HEK293 (cell line): Measurements from ENCODE around the gene HP1BP3.

Source experiments
- ZFP69B ChIP-seq: fragments of 450-650 bp; formaldehyde crosslinking; IDR thresholded peaks from 2 replicates; pipeline ENCODE4 v1.5.1; 2016; ENCODE audit warnings: missing biosample characterization, missing genetic modification characterization
- TF ChIP-seq, protein P1 (sequence below): fragments of 450-650 bp; formaldehyde crosslinking; IDR thresholded peaks from 2 replicates; pipeline ENCODE4 v1.5.1; 2016; ENCODE audit warnings: missing biosample characterization, missing genetic modification characterization

DNA sequence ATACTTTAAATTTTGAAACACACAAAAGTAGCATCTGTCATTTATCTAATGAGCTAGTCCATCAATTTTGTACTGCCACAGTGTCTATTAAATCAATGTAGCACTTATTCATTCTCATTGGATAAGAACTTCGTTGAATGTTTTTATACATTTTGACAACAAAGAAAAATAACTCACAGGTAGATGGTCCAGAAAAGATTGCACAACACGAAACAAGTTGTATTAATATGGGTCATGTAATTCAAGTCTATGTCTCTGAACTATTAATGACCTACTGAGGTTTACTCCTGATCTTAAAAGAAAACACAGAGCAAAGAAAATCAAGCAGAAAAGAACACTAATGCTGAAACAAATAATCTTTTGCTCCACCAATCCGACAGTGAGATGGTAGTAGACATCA lies 15.3 kb downstream of the HP1BP3 start:
- TF ChIP-seq ZFP69B (tag by site-specific recombination): no peak
- TF ChIP-seq, protein P1, sequence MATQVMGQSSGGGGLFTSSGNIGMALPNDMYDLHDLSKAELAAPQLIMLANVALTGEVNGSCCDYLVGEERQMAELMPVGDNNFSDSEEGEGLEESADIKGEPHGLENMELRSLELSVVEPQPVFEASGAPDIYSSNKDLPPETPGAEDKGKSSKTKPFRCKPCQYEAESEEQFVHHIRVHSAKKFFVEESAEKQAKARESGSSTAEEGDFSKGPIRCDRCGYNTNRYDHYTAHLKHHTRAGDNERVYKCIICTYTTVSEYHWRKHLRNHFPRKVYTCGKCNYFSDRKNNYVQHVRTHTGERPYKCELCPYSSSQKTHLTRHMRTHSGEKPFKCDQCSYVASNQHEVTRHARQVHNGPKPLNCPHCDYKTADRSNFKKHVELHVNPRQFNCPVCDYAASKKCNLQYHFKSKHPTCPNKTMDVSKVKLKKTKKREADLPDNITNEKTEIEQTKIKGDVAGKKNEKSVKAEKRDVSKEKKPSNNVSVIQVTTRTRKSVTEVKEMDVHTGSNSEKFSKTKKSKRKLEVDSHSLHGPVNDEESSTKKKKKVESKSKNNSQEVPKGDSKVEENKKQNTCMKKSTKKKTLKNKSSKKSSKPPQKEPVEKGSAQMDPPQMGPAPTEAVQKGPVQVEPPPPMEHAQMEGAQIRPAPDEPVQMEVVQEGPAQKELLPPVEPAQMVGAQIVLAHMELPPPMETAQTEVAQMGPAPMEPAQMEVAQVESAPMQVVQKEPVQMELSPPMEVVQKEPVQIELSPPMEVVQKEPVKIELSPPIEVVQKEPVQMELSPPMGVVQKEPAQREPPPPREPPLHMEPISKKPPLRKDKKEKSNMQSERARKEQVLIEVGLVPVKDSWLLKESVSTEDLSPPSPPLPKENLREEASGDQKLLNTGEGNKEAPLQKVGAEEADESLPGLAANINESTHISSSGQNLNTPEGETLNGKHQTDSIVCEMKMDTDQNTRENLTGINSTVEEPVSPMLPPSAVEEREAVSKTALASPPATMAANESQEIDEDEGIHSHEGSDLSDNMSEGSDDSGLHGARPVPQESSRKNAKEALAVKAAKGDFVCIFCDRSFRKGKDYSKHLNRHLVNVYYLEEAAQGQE (tag by site-specific recombination): no peak
